ENCODE measurements around the gene MAPKBP1.
"Not testable (repeated sequence)": the region's sequence is repeated elsewhere in the genome, so short reads cannot be mapped to it uniquely, and the experiment has no call there.

- TF ChIP-seq POLR2A, CTCF, POLR2AphosphoS5 (IDR thresholded peaks at IDR 0.05): not testable (repeated sequence)
Measured at GRCh38 chr15:41831291-41831690, 57.0 kb downstream of the MAPKBP1 start.
